Fibroblast of the aortic adventitia (primary cell): ENCODE data around the gene DUSP16. TPM values are rescaled to one million over a fixed set of nuclear protein-coding genes. Genes with fewer than 3 reads are reported as not detected.

ENCODE experiments used
- DNase-seq: peaks from one replicate; pipeline ENCODE4 v3.0.0-alpha.2; 2010; ENCODE audit warnings: low read depth
- H3K4me3 ChIP-seq: 2 replicates; pipeline ENCODE4 v1.5.1; 2011; ENCODE audit warnings: low read depth, mild to moderate bottlenecking, control low read depth, low read length, moderate library complexity
- CTCF ChIP-seq: IDR thresholded peaks from 2 replicates; pipeline ENCODE4 v1.5.1; 2011; ENCODE audit warnings: mild to moderate bottlenecking, low read length, control low read depth, inconsistent platforms; ENCODE audit not compliant: insufficient read depth
- total RNA-seq: library from RNA; depleted of rRNA; stranded (reverse); fragments of >200 nt; gene quantifications from 2 replicates; pipeline ENCODE4 v1.2.3, GENCODE V29; 2012; ENCODE audit warnings: low replicate concordance

Gene DUSP16
- total RNA-seq, 1 donor, result 6.8 TPM

DNA sequence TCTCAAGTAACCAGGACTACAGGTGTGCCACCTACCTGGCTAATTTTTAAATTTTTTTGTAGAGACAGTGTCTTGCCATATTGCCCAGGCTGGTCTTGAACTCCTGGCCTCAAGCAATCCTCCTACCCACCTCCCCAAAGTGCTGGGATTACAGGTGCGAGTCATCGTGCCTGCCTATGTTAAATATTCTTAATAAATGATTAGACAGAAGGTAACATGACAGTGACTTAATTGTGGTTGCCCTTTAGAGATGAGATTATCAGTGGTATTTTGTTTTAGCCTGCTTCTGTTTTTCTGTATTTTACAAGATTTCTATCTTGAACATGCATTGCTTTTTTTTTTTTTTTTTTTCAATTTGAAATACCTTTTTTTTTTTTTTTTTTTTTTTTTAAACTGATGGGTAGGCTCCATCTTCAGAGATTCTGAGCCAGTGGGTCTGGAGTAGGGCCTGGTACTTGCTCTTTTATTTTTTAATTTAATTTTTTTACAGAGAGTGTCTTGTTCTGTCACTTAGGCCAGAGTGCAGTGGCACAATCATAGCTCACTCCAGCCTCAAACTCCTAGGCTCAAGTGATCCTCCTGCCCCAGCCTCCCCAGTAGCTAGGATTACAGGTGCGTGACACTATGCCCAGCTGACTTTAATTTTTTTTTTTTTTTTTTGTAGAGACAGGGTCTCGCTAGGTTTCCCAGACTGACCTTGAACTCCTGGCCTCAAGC, 117.3 kb downstream of the DUSP16 start:
- DNase-seq, result no peak
- H3K4me3 ChIP-seq, result no peak overlapping the region

DNA sequence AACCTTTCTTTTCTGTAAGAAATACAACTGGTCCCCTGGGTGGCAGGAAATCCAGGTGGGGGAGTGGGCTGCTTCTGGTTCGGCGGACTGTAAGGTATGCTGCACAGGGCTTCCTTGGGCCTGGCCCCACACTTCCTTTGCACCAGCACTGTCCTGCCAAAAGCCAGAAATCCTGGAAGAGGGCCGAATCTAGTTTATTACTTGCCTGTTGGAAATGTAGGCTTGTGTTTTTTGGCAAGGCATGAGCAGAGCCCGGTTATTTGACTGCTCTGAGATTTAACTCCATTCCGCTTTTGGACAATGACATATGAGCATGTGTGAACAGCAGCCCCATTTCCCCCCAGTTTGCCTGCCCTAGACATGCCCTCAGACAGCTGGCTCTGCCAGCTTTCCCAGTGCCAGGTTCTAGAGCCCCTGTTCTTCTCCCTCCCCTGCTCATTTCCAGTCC, 119.2 kb downstream of the DUSP16 start:
- TF ChIP-seq CTCF, result no peak
- DNase-seq, result peak; percentile 85
- H3K4me3 ChIP-seq, result no peak overlapping the region

More for the DNA sequence above, 117.3 kb downstream of the DUSP16 start:
- TF ChIP-seq CTCF, result no peak

- H3K4me3 ChIP-seq, result no peak overlapping the region
- TF ChIP-seq CTCF, result no peak
- DNase-seq, result peak; percentile 81
These were observed 120.1 kb downstream of the DUSP16 start for GRCh38 chr12:12442548-12443071.

GRCh38 chr12:12441843-12442461, 120.7 kb downstream of the DUSP16 start:
- DNase-seq, result peak; percentile 59
- TF ChIP-seq CTCF, result no peak
- no peak overlapping the region for H3K4me3 ChIP-seq

GRCh38 chr12:12441429-12441807, 121.2 kb downstream of the DUSP16 start:
- no peak overlapping the region for H3K4me3 ChIP-seq
- no peak for DNase-seq
- no peak for TF ChIP-seq CTCF

DNA sequence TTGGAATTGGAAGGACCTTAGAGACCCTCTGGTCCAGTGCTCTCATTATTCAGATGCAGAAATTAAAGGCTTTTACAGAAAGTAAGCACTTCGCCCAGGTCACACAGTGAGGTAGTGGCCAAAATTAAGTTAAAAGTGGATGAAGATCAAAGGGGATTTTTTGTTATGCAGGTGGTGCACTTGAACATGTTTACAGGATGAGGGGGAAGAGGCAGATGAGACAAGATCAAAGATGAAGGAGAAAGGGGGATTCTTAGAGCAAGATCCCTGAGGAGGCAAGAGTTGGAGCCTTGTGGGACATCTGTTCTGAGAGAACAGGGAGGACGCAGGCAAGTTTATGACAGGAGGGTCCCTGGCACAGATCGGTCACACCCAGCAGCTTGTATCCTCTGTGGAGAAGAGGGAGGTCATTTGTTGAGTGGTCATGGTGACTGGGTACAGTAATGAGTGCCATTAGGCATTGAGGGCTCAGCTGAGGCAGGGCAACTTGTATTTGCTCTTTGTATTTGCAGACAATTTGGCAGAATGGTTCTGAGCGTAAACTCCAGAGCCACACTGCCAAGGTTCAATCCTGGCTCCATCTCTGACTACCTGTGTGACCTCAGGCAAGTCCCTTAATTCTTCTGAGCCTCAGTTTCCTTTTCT, 121.8 kb downstream of the DUSP16 start:
- no peak overlapping the region for H3K4me3 ChIP-seq
- TF ChIP-seq CTCF, result no peak
- DNase-seq, result no peak
